ENCODE results near the gene RLIM. TPM values are rescaled to one million over a fixed set of nuclear protein-coding genes. Genes with fewer than 3 reads are reported as not detected.
A peak's percentile ranks its signal among the peaks of the same experiment; 100 is the strongest.

RLIM gene
- total RNA-seq, 1 donor from 2014 or later, result 60.8 TPM

DNA sequence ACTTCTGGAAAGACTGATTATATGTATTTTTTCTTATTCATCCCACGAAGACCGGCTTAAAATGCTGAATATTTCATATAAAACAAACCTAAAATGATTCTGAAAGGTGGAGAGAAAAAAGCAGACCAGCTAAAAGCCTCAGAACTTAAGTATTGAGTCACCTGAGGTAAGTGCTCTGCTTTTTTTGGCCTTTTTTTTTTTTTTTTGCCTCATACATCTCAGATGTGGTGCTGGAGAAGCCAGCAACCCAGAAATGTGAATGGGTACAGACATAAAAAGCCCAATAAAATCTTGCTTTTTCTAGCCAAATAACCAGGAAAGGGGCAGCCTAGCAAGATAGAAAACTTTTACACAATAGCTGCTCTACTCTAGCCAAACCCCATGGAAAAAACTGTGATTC, 57.0 kb downstream of the RLIM start:
- H3K27ac Mint-ChIP-seq, result no peak overlapping the region
- no peaks in the 10 kb centered on the region for H3K36me3 Mint-ChIP-seq
- no peaks in the 10 kb centered on the region for H3K27me3 ChIP-seq
- no peak for DNase-seq (ENCODE audit: low spot score)
- H3K79me2 ChIP-seq (ENCODE audit: low read depth), result no peaks in the 10 kb centered on the region
- peaks cover 2% of the 10 kb centered on the region for H3K27me3 Mint-ChIP-seq (ENCODE audit: insufficient read depth, low read depth)
- no peaks in the 10 kb centered on the region for H3K36me3 ChIP-seq
- H3K4me3 Mint-ChIP-seq, result no peak overlapping the region
- H4K20me1 ChIP-seq (ENCODE audit: low read depth), result no peaks in the 10 kb centered on the region
- no peaks in the 10 kb centered on the region for H3F3A ChIP-seq (ENCODE audit: low read depth)
- H3K9me3 ChIP-seq (ENCODE audit: low read depth), result no peaks in the 10 kb centered on the region
- peaks cover 3% of the 10 kb centered on the region for H3K9me3 Mint-ChIP-seq
- H3K4me1 Mint-ChIP-seq, result no peaks in the 10 kb centered on the region
- TF ChIP-seq, protein P1, sequence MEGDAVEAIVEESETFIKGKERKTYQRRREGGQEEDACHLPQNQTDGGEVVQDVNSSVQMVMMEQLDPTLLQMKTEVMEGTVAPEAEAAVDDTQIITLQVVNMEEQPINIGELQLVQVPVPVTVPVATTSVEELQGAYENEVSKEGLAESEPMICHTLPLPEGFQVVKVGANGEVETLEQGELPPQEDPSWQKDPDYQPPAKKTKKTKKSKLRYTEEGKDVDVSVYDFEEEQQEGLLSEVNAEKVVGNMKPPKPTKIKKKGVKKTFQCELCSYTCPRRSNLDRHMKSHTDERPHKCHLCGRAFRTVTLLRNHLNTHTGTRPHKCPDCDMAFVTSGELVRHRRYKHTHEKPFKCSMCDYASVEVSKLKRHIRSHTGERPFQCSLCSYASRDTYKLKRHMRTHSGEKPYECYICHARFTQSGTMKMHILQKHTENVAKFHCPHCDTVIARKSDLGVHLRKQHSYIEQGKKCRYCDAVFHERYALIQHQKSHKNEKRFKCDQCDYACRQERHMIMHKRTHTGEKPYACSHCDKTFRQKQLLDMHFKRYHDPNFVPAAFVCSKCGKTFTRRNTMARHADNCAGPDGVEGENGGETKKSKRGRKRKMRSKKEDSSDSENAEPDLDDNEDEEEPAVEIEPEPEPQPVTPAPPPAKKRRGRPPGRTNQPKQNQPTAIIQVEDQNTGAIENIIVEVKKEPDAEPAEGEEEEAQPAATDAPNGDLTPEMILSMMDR (IDR thresholded peaks at IDR 0.05), result no peak
- TF ChIP-seq EZH2phosphoT487 (IDR thresholded peaks at IDR 0.05), result no peak
- TF ChIP-seq EZH2 (IDR thresholded peaks at IDR 0.05), result no peak
- no peak overlapping the region for H3K27ac ChIP-seq
- no peak overlapping the region for H3K4me2 ChIP-seq
- H2AFZ ChIP-seq (replicated peaks), result no peak overlapping the region
- no peaks in the 10 kb centered on the region for H3K4me1 ChIP-seq
- H3K9ac ChIP-seq, result no peak overlapping the region
- H3K4me3 ChIP-seq, result no peak overlapping the region

DNA sequence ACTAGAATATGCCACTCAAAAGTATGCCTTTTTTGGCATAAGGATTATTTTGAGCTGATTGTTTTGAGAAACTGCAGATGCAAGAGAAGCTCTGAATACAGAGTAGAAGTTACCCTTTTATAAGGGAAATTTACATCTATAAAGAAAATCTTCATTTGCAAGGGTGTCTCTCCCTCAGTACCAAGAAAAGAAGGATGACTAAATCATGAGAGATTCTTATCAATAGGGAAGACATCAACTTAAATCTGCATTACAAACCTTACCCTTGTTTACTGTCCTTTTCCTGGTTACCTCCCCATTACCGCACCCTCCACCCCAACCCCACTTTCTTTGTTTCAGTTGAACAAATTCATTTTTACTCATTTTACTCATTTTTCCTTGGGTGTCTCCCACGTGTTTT, 62.5 kb downstream of the RLIM start:
- H3K4me1 Mint-ChIP-seq, result peaks cover 3% of the 10 kb centered on the region
- H3K9ac ChIP-seq, result no peak overlapping the region
- H3K9me3 ChIP-seq (ENCODE audit: low read depth), result no peaks in the 10 kb centered on the region
- no peaks in the 10 kb centered on the region for H4K20me1 ChIP-seq (ENCODE audit: low read depth)
- peaks cover 8% of the 10 kb centered on the region for H3K9me3 Mint-ChIP-seq
- TF ChIP-seq EZH2phosphoT487 (IDR thresholded peaks at IDR 0.05), result no peak
- TF ChIP-seq, protein P1 (IDR thresholded peaks at IDR 0.05), result no peak
- no peak for TF ChIP-seq EZH2 (IDR thresholded peaks at IDR 0.05)
- H3F3A ChIP-seq (ENCODE audit: low read depth), result no peaks in the 10 kb centered on the region
- no peaks in the 10 kb centered on the region for H3K27me3 ChIP-seq
- H3K4me3 Mint-ChIP-seq, result no peak overlapping the region
- no peak overlapping the region for H3K27ac ChIP-seq
- H3K79me2 ChIP-seq (ENCODE audit: low read depth), result no peaks in the 10 kb centered on the region
- no peaks in the 10 kb centered on the region for H3K4me1 ChIP-seq
- no peaks in the 10 kb centered on the region for H3K27me3 Mint-ChIP-seq (ENCODE audit: insufficient read depth, low read depth)
- no peak overlapping the region for H2AFZ ChIP-seq (replicated peaks)
- DNase-seq (ENCODE audit: low spot score), result no peak
- no peaks in the 10 kb centered on the region for H3K36me3 Mint-ChIP-seq
- H3K36me3 ChIP-seq, result no peaks in the 10 kb centered on the region
- H3K4me2 ChIP-seq, result no peak overlapping the region
- H3K27ac Mint-ChIP-seq, result no peak overlapping the region
- no peak overlapping the region for H3K4me3 ChIP-seq

DNA sequence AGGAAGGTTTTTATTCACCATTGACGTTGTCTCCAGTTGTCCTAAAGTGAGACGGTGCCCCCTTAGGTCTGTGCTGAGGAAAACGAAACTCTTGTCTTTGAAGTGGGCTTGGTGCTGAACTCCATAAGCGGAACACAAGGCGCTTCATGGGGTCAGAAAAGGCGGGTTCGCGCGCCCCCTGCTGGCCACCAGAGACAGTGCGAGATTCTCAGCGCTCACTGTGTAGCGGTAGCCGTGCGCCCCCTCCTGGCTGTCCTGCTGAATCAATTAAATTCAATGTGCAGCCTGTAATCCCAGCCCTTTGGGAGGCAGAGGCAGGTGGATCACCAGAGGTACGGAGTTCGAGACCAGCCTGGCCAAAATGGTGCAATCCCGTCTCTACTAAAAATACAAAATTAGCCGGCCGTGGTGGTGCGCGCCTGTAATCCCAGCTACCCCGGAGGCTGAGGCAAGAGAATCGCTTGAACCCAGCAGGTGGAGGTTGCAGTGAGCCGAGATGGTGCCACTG, 64.1 kb downstream of the RLIM start:
- Histone ChIP-seq H3K4me1 (no peaks in the 10 kb centered on the region), H2AFZ (replicated peaks) (peak overlapping the region; percentile 70), H3K36me3 (no peaks in the 10 kb centered on the region), H3F3A (ENCODE audit: low read depth) (no peaks in the 10 kb centered on the region), H3K27me3 (no peaks in the 10 kb centered on the region), H4K20me1 (ENCODE audit: low read depth) (no peaks in the 10 kb centered on the region), H3K79me2 (ENCODE audit: low read depth) (no peaks in the 10 kb centered on the region), H3K9me3 (ENCODE audit: low read depth) (no peaks in the 10 kb centered on the region), H3K27ac (no peak overlapping the region), H3K4me2 (no peak overlapping the region), H3K9ac (no peak overlapping the region), H3K4me3 (no peak overlapping the region)
- Mint-ChIP-seq H3K27me3 (ENCODE audit: insufficient read depth, low read depth) (no peaks in the 10 kb centered on the region), H3K4me3 (no peak overlapping the region), H3K36me3 (no peaks in the 10 kb centered on the region), H3K4me1 (peaks cover 3% of the 10 kb centered on the region), H3K9me3 (peaks cover 11% of the 10 kb centered on the region), H3K27ac (no peak overlapping the region)
- TF ChIP-seq EZH2phosphoT487 (IDR thresholded peaks at IDR 0.05), result no peak
- TF ChIP-seq, protein P1 (IDR thresholded peaks at IDR 0.05), result peak; percentile 92
- DNase-seq (ENCODE audit: low spot score), result peak; percentile 85
